ENCODE data around the gene EPS8L2. TPM values are rescaled to one million over a fixed set of nuclear protein-coding genes. Genes with fewer than 3 reads are reported as not detected.
A peak's percentile ranks its signal among the peaks of the same experiment; 100 is the strongest.

The EPS8L2 gene
- total RNA-seq, 4 donors from 2014 or later, result 257 to 1,130 (median 322) TPM

- H3K9me3 ChIP-seq, result no peaks in the 10 kb centered on the region
- peak; percentile 68 for DNase-seq
- peak overlapping the region; percentile 92 to 94 (median 94) for H3K27ac ChIP-seq
- intact Hi-C loops (cut with DNase I; ENCODE audit: low total_unique reads), result no loop called here
- TF ChIP-seq POLR2AphosphoS5 (IDR thresholded peaks at IDR 0.05), result peak in 2 of 3 donors; percentile 26 to 38
- TF ChIP-seq, protein P1, sequence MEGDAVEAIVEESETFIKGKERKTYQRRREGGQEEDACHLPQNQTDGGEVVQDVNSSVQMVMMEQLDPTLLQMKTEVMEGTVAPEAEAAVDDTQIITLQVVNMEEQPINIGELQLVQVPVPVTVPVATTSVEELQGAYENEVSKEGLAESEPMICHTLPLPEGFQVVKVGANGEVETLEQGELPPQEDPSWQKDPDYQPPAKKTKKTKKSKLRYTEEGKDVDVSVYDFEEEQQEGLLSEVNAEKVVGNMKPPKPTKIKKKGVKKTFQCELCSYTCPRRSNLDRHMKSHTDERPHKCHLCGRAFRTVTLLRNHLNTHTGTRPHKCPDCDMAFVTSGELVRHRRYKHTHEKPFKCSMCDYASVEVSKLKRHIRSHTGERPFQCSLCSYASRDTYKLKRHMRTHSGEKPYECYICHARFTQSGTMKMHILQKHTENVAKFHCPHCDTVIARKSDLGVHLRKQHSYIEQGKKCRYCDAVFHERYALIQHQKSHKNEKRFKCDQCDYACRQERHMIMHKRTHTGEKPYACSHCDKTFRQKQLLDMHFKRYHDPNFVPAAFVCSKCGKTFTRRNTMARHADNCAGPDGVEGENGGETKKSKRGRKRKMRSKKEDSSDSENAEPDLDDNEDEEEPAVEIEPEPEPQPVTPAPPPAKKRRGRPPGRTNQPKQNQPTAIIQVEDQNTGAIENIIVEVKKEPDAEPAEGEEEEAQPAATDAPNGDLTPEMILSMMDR (IDR thresholded peaks at IDR 0.05), result peak in 4 of 5 experiments; percentile 11 to 42 (median 20)
- no peak for TF ChIP-seq POLR2A (IDR thresholded peaks at IDR 0.05)
- peaks cover 0 to under 1% (median 0%) of the 10 kb centered on the region in 4 donors for H3K36me3 ChIP-seq
- H3K4me3 ChIP-seq, result peak overlapping the region; percentile 47 to 73 (median 66)
- in situ Hi-C loops (cut with MboI; ENCODE audit: low pct_ligation_motif_present in 1 of 4, low pct_unique_long_range_greater_than_20kb in 1 of 4, low sequenced_read_pairs in 3 of 4), result no loop called here
- peaks cover 10% of the 10 kb centered on the region for H3K27me3 ChIP-seq
- 36% methylated on average over 27 of the region's 30 CpGs; no CpG with 5 or more reads in 1 of the 2 donors for WGBS, 2 donors (ENCODE audit: low coverage in 1 of 2)
- H3K4me1 ChIP-seq, result peaks cover 23 to 77% (median 68%) of the 10 kb centered on the region in 4 donors
Observed at GRCh38 chr11:706957-707816, 1.2 kb downstream of the EPS8L2 start.

- no peak for DNase-seq
- 47% methylated on average over 11 of the region's 16 CpGs; no CpG with 5 or more reads in 1 of the 2 donors for WGBS, 2 donors (ENCODE audit: low coverage in 1 of 2)
Observed at GRCh38 chr11:707817-708420, 1.9 kb downstream of the EPS8L2 start.

GRCh38 chr11:708511-708910 is 2.5 kb downstream of the EPS8L2 start:
- no peak for TF ChIP-seq POLR2AphosphoS5 (IDR thresholded peaks at IDR 0.05)
- no peak for TF ChIP-seq EP300 (IDR thresholded peaks at IDR 0.05; ENCODE audit: low read depth)
- TF ChIP-seq, protein P1 (IDR thresholded peaks at IDR 0.05), result no peak
- TF ChIP-seq POLR2A (IDR thresholded peaks at IDR 0.05), result no peak
- in situ Hi-C loops (cut with MboI; ENCODE audit: low pct_ligation_motif_present in 1 of 4, low pct_unique_long_range_greater_than_20kb in 1 of 4, low sequenced_read_pairs in 3 of 4), result no loop called here

More at GRCh38 chr11:707817-708420, 1.9 kb downstream of the EPS8L2 start:
- in situ Hi-C loops (cut with MboI; ENCODE audit: low pct_ligation_motif_present in 1 of 4, low pct_unique_long_range_greater_than_20kb in 1 of 4, low sequenced_read_pairs in 3 of 4) (no loop called here), intact Hi-C loops (cut with DNase I; ENCODE audit: low total_unique reads) (no loop called here)
- peaks cover 10% of the 10 kb centered on the region for H3K27me3 ChIP-seq
- no peaks in the 10 kb centered on the region for H3K9me3 ChIP-seq
- H3K4me3 ChIP-seq, result peak overlapping the region in 3 of 4 donors; percentile 47 to 73 (median 62)
- no peaks in the 10 kb centered on the region for H3K36me3 ChIP-seq
- TF ChIP-seq EP300 (IDR thresholded peaks at IDR 0.05; ENCODE audit: low read depth), result no peak
- H3K4me1 ChIP-seq, result peaks cover 22 to 77% (median 67%) of the 10 kb centered on the region in 4 donors
- peak overlapping the region; percentile 92 to 94 (median 94) for H3K27ac ChIP-seq

GRCh38 chr11:709109-709997 is 3.3 kb downstream of the EPS8L2 start:
- Histone ChIP-seq H3K36me3 (no peaks in the 10 kb centered on the region), H3K27ac (peak overlapping the region in 3 of 4 donors; percentile 10 to 89 (median 75)), H3K27me3 (peaks cover 10% of the 10 kb centered on the region), H3K4me1 (peaks cover 19 to 72% (median 62%) of the 10 kb centered on the region in 4 donors), H3K4me3 (no peak overlapping the region), H3K9me3 (no peaks in the 10 kb centered on the region)
- intact Hi-C loops (cut with DNase I; ENCODE audit: low total_unique reads) (no loop called here), in situ Hi-C loops (cut with MboI; ENCODE audit: low pct_ligation_motif_present in 1 of 4, low pct_unique_long_range_greater_than_20kb in 1 of 4, low sequenced_read_pairs in 3 of 4) (no loop called here)
- DNase-seq, result no peak
- TF ChIP-seq EP300 (IDR thresholded peaks at IDR 0.05; ENCODE audit: low read depth), result no peak
- TF ChIP-seq POLR2AphosphoS5 (IDR thresholded peaks at IDR 0.05), result no peak
- TF ChIP-seq POLR2A (IDR thresholded peaks at IDR 0.05), result no peak
- TF ChIP-seq, protein P1 (IDR thresholded peaks at IDR 0.05), result no peak
- 68% methylated on average over 21 of the region's 27 CpGs; no CpG with 5 or more reads in 1 of the 2 donors for WGBS, 2 donors (ENCODE audit: low coverage in 1 of 2)

More at GRCh38 chr11:708511-708910, 2.5 kb downstream of the EPS8L2 start:
- Histone ChIP-seq H3K9me3 (no peaks in the 10 kb centered on the region), H3K4me3 (no peak overlapping the region), H3K27me3 (peaks cover 10% of the 10 kb centered on the region), H3K27ac (peak overlapping the region in 3 of 4 donors; percentile 93 to 94 (median 94)), H3K4me1 (peaks cover 22 to 77% (median 67%) of the 10 kb centered on the region in 4 donors), H3K36me3 (no peaks in the 10 kb centered on the region)
- DNase-seq, result no peak
- WGBS, 2 donors (ENCODE audit: low coverage in 1 of 2), result 71% methylated on average over 7 of the region's 7 CpGs; no CpG with 5 or more reads in 1 of the 2 donors
- intact Hi-C loops (cut with DNase I; ENCODE audit: low total_unique reads), result no loop called here
